H9 (cell line): Measurements from ENCODE around the gene RNF8. TPM values are rescaled to one million over a fixed set of nuclear protein-coding genes. Genes with fewer than 3 reads are reported as not detected.
A peak's percentile ranks its signal among the peaks of the same experiment; 100 is the strongest.

Experiments used
- DNase-seq: peaks from one replicate; pipeline ENCODE4 v3.0.0-alpha.2; 2017
- H2AFZ ChIP-seq: one replicate; pipeline ENCODE4 v1.6.1; 2013; ENCODE audit warnings: mild to moderate bottlenecking, low read length, control low read depth, moderate library complexity
- H2AK5ac ChIP-seq: 2 replicates; pipeline ENCODE4 v1.6.1; 2013; ENCODE audit warnings: low read length, control low read depth, mixed read lengths; ENCODE audit not compliant: insufficient read length
- H2BK120ac ChIP-seq: one replicate; pipeline ENCODE4 v1.6.1; 2013; ENCODE audit warnings: low read depth, mild to moderate bottlenecking, low read length, control low read depth, inconsistent platforms; ENCODE audit not compliant: poor library complexity, severe bottlenecking
- H2BK12ac ChIP-seq: 2 replicates; pipeline ENCODE4 v1.6.1; 2013; ENCODE audit warnings: low read length, control low read depth, mixed read lengths, low read depth; ENCODE audit not compliant: insufficient read length
- H2BK15ac ChIP-seq: 2 replicates; pipeline ENCODE4 v1.6.1; 2013; ENCODE audit warnings: low read depth, low read length, control low read depth
- H2BK20ac ChIP-seq: one replicate; pipeline ENCODE4 v1.6.1; 2013; ENCODE audit warnings: low read depth, mild to moderate bottlenecking, low read length, control low read depth, inconsistent platforms; ENCODE audit not compliant: poor library complexity, severe bottlenecking
- H2BK5ac ChIP-seq: 2 replicates; pipeline ENCODE4 v1.6.1; 2013; ENCODE audit warnings: low read length, control low read depth, mixed read lengths; ENCODE audit not compliant: insufficient read length
- H3K14ac ChIP-seq: 2 replicates; pipeline ENCODE4 v1.6.1; 2013; ENCODE audit warnings: low read length, control low read depth; ENCODE audit not compliant: insufficient read depth
- H3K18ac ChIP-seq: 2 replicates; pipeline ENCODE4 v1.6.1; 2013; ENCODE audit warnings: low read depth, mild to moderate bottlenecking, mixed read lengths, low read length, control low read depth; ENCODE audit not compliant: insufficient read length
- H3K23ac ChIP-seq: 2 replicates; pipeline ENCODE4 v1.6.1; 2013; ENCODE audit warnings: low read length, control low read depth, mixed read lengths, low read depth; ENCODE audit not compliant: insufficient read length
- H3K23me2 ChIP-seq: 2 replicates; pipeline ENCODE4 v1.6.1; 2013; ENCODE audit warnings: low read depth, mild to moderate bottlenecking, mixed read lengths, low read length, control low read depth; ENCODE audit not compliant: insufficient read length, poor library complexity, severe bottlenecking
- H3K27ac ChIP-seq: 2 replicates; pipeline ENCODE4 v1.5.1; 2013; ENCODE audit warnings: low read length, control low read depth, mixed read lengths, low read depth; ENCODE audit not compliant: insufficient read length
- H3K27me3 ChIP-seq: 2 replicates; pipeline ENCODE4 v1.6.1; 2013; ENCODE audit warnings: low read length, control low read depth, inconsistent platforms; ENCODE audit not compliant: insufficient read depth
- H3K4ac ChIP-seq: 2 replicates; pipeline ENCODE4 v1.6.1; 2013; ENCODE audit warnings: low read depth, mild to moderate bottlenecking, control low read depth, inconsistent platforms, low read length, moderate library complexity
- H3K4me1 ChIP-seq: 2 replicates; pipeline ENCODE4 v1.6.1; 2013; ENCODE audit warnings: low read length, control low read depth, inconsistent platforms; ENCODE audit not compliant: insufficient read depth
- H3K4me2 ChIP-seq: 2 replicates; pipeline ENCODE4 v1.6.1; 2013; ENCODE audit warnings: low read length, control low read depth, mixed read lengths; ENCODE audit not compliant: insufficient read length, insufficient read depth
- H3K56ac ChIP-seq: 2 replicates; pipeline ENCODE4 v1.6.1; 2013; ENCODE audit warnings: low read depth, mild to moderate bottlenecking, mixed read lengths, low read length, control low read depth; ENCODE audit not compliant: insufficient read length
- H3K79me1 ChIP-seq: 2 replicates; pipeline ENCODE4 v1.6.1; 2013; ENCODE audit warnings: low read depth, mild to moderate bottlenecking, moderate library complexity, low read length, control low read depth, inconsistent platforms; ENCODE audit not compliant: insufficient read depth, poor library complexity, severe bottlenecking
- H3K79me2 ChIP-seq: 2 replicates; pipeline ENCODE4 v1.6.1; 2013; ENCODE audit warnings: low read length, control low read depth, inconsistent platforms; ENCODE audit not compliant: insufficient read depth
- H3K9ac ChIP-seq: 2 replicates; pipeline ENCODE4 v1.6.1; 2013; ENCODE audit warnings: low read length, control low read depth, mixed read lengths; ENCODE audit not compliant: insufficient read length; ENCODE audit errors: extremely low read depth
- H3K9me3 ChIP-seq: one replicate; pipeline ENCODE4 v1.6.1; 2013; ENCODE audit warnings: low read depth, low read length, inconsistent platforms; ENCODE audit not compliant: control insufficient read depth
- H3T11ph ChIP-seq: one replicate; pipeline ENCODE4 v1.6.1; 2013; ENCODE audit warnings: mild to moderate bottlenecking, low read length, control low read depth, inconsistent platforms
- H4K20me1 ChIP-seq: one replicate; pipeline ENCODE4 v1.6.1; 2013; ENCODE audit not compliant: control insufficient read depth, insufficient read length, insufficient read depth
- H4K5ac ChIP-seq: 2 replicates; pipeline ENCODE4 v1.6.1; 2013; ENCODE audit warnings: low read depth, mild to moderate bottlenecking, mixed read lengths, low read length, control low read depth; ENCODE audit not compliant: insufficient read length
- H4K8ac ChIP-seq: replicated peaks from 2 replicates; pipeline ENCODE4 v1.6.1; 2013; ENCODE audit warnings: low read length, control low read depth, mixed read lengths, low read depth; ENCODE audit not compliant: insufficient read length
- H4K91ac ChIP-seq: 2 replicates; pipeline ENCODE4 v1.6.1; 2013; ENCODE audit warnings: low read depth, mild to moderate bottlenecking, moderate library complexity, mixed read lengths, low read length, control low read depth; ENCODE audit not compliant: insufficient read length
- H3K27ac Mint-ChIP-seq, 3 experiments: 2 replicates in 2 of 3; 3 replicates in 1 of 3; pipeline ENCODE4 v1.8.0; 2020 to 2021; ENCODE audit warnings: mixed read lengths in 3 of 3, mild to moderate bottlenecking in 1 of 3, moderate library complexity in 1 of 3
- H3K27me3 Mint-ChIP-seq: 2 replicates; pipeline ENCODE4 v1.8.0; 2021; ENCODE audit warnings: low read depth, mild to moderate bottlenecking, moderate library complexity, mixed read lengths
- H3K36me3 Mint-ChIP-seq, 3 experiments: 2 replicates in 2 of 3; 3 replicates in 1 of 3; pipeline ENCODE4 v1.8.0; 2020 to 2021; ENCODE audit warnings: low read depth in 3 of 3, mixed read lengths in 3 of 3; ENCODE audit not compliant: insufficient read depth in 1 of 3
- H3K4me1 Mint-ChIP-seq, 2 experiments: 2 replicates each; pipeline ENCODE4 v1.8.0; 2020; ENCODE audit warnings: mixed read lengths in 2 of 2
- H3K4me3 Mint-ChIP-seq, 2 experiments: 2 replicates in 1 of 2; 3 replicates in 1 of 2; pipeline ENCODE4 v1.8.0; 2020 to 2021; ENCODE audit warnings: mild to moderate bottlenecking in 2 of 2, mixed read lengths in 2 of 2, moderate library complexity in 1 of 2
- H3K9me3 Mint-ChIP-seq, 2 experiments: 2 replicates in 1 of 2; 3 replicates in 1 of 2; pipeline ENCODE4 v1.8.0; 2020; ENCODE audit warnings: mild to moderate bottlenecking in 2 of 2, mixed read lengths in 2 of 2, moderate library complexity in 1 of 2
- CTCF ChIP-seq: fragments of 200-600 bp; sonication (generic); conservative IDR thresholded peaks from 3 replicates; pipeline ENCODE4 v1.8.0; 2021; ENCODE audit warnings: antibody characterized with exemption, mild to moderate bottlenecking
- WGBS: extraction: QIAGEN DNeasy Blood & Tissue Kit; methylation state at CpG from one replicate; pipeline ENCODE4 v1.1.7; 2013; ENCODE audit warnings: missing lambda C conversion rate, low lambda C conversion rate, mixed read lengths; ENCODE audit not compliant: insufficient read length; ENCODE audit errors: extremely low coverage; 5-methylcytosine and 5-hydroxymethylcytosine counted together
- total RNA-seq: library from RNA; stranded (reverse); gene quantifications from 2 replicates; pipeline ENCODE4 v1.2.1, GENCODE V29; 2021

The RNF8 gene
- total RNA-seq, 1 experiment from 2014 or later: 34.7 TPM

- Mint-ChIP-seq H3K4me3 (peak overlapping the region; percentile 94), H3K27ac (peak overlapping the region; percentile 25 to 59 (median 29); a peak in 5 of 7 replicates), H3K9me3 (no peaks in the 10 kb centered on the region; a peak in 1 of 5 replicates), H3K4me1 (peaks cover 17 to 19% of the 10 kb centered on the region in 2 experiments), H3K36me3 (peaks cover 3 to 18% (median 11%) of the 10 kb centered on the region in 3 experiments; a peak in 5 of 7 replicates), H3K27me3 (peaks cover 2% of the 10 kb centered on the region; the same call in 1 of the 2 replicates)
- Histone ChIP-seq H3K79me2 (peaks cover 2% of the 10 kb centered on the region; the same call in 1 of the 2 replicates), H3K23me2 (peaks cover 9% of the 10 kb centered on the region), H2BK12ac (no peak overlapping the region), H3K4ac (no peak overlapping the region), H3K56ac (no peak overlapping the region), H3K23ac (no peak overlapping the region), H3K14ac (peak overlapping the region; percentile 55; the same call in 1 of the 2 replicates), H4K8ac (no peak overlapping the region), H2BK5ac (no peak overlapping the region), H3K9me3 (no peaks in the 10 kb centered on the region), H3K4me2 (peak overlapping the region; percentile 84), H4K20me1 (no peaks in the 10 kb centered on the region), H2AFZ (peak overlapping the region; percentile 34), H4K5ac (no peak overlapping the region), H2AK5ac (no peak overlapping the region), H3K18ac (no peak overlapping the region), H3K27me3 (no peaks in the 10 kb centered on the region), H4K91ac (no peak overlapping the region), H3K79me1 (peaks cover 3% of the 10 kb centered on the region), H2BK20ac (no peak overlapping the region), H2BK15ac (no peak overlapping the region), H3K4me1 (no peaks in the 10 kb centered on the region), H2BK120ac (no peak overlapping the region), H3T11ph (no peak overlapping the region), H3K9ac (peak overlapping the region; percentile 88), H3K27ac (peak overlapping the region; percentile 65)
- TF ChIP-seq CTCF: no peak
- WGBS: no CpG with 5 or more reads among the region's 7 CpGs
- DNase-seq: no peak
These were observed 78.8 kb downstream of the RNF8 start for GRCh38 chr6:37432590-37432915.
